Osteocyte (in vitro differentiated cells): ENCODE measurements around the gene DAPP1. TPM values are rescaled to one million over a fixed set of nuclear protein-coding genes. Genes with fewer than 3 reads are reported as not detected.

Source experiments
- DNase-seq: peaks from one replicate; pipeline ENCODE4 v3.0.0; 2021; ENCODE audit warnings: mixed read lengths; ENCODE audit not compliant: unreplicated experiment; ENCODE audit errors: extremely low spot score
- H3K27ac Mint-ChIP-seq: one replicate; pipeline ENCODE4 v1.8.0; 2021; ENCODE audit warnings: mild to moderate bottlenecking, mixed read lengths; ENCODE audit not compliant: unreplicated experiment
- H3K27me3 Mint-ChIP-seq: one replicate; pipeline ENCODE4 v1.8.0; 2021; ENCODE audit warnings: mixed read lengths; ENCODE audit not compliant: unreplicated experiment
- H3K36me3 Mint-ChIP-seq: one replicate; pipeline ENCODE4 v1.8.0; 2021; ENCODE audit warnings: mixed read lengths; ENCODE audit not compliant: unreplicated experiment
- H3K4me1 Mint-ChIP-seq: one replicate; pipeline ENCODE4 v1.8.0; 2021; ENCODE audit warnings: mixed read lengths; ENCODE audit not compliant: unreplicated experiment
- H3K4me3 Mint-ChIP-seq: one replicate; pipeline ENCODE4 v1.8.0; 2021; ENCODE audit warnings: mild to moderate bottlenecking, moderate library complexity, mixed read lengths; ENCODE audit not compliant: unreplicated experiment
- H3K9me3 Mint-ChIP-seq: one replicate; pipeline ENCODE4 v1.8.0; 2021; ENCODE audit warnings: mixed read lengths; ENCODE audit not compliant: unreplicated experiment
- total RNA-seq: library from RNA; stranded (reverse); gene quantifications from 2 replicates; pipeline ENCODE4 v1.2.1, GENCODE V29; 2021
- TF ChIP-seq, protein P1 (sequence below): fragments of 200-600 bp; sonication (generic); IDR thresholded peaks from 2 replicates; pipeline ENCODE4 v1.5.0; 2021; ENCODE audit warnings: antibody characterized with exemption, mild to moderate bottlenecking, moderate library complexity

The DAPP1 gene
- total RNA-seq, 1 donor from 2014 or later: not detected

DNA sequence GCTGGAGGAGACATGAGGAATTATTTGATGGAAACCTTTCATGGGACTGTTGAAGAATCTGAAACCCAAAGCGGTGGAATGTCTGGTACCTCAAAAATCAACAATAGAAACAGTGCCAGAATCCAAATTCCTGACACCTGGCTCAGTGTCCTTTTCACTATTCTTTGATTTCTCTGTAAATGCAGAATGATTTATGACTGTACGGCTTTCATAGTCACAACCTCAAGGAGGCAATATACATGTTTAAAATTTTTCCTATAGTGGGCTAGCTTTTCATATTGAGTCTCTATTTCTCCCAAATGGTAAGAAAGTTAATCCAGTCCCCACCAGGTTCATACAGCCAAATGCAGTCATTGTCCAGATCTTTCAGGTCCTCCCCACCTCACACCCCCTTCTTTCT, 19.3 kb downstream of the DAPP1 start:
- TF ChIP-seq, protein P1, sequence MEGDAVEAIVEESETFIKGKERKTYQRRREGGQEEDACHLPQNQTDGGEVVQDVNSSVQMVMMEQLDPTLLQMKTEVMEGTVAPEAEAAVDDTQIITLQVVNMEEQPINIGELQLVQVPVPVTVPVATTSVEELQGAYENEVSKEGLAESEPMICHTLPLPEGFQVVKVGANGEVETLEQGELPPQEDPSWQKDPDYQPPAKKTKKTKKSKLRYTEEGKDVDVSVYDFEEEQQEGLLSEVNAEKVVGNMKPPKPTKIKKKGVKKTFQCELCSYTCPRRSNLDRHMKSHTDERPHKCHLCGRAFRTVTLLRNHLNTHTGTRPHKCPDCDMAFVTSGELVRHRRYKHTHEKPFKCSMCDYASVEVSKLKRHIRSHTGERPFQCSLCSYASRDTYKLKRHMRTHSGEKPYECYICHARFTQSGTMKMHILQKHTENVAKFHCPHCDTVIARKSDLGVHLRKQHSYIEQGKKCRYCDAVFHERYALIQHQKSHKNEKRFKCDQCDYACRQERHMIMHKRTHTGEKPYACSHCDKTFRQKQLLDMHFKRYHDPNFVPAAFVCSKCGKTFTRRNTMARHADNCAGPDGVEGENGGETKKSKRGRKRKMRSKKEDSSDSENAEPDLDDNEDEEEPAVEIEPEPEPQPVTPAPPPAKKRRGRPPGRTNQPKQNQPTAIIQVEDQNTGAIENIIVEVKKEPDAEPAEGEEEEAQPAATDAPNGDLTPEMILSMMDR: no peak

DNA sequence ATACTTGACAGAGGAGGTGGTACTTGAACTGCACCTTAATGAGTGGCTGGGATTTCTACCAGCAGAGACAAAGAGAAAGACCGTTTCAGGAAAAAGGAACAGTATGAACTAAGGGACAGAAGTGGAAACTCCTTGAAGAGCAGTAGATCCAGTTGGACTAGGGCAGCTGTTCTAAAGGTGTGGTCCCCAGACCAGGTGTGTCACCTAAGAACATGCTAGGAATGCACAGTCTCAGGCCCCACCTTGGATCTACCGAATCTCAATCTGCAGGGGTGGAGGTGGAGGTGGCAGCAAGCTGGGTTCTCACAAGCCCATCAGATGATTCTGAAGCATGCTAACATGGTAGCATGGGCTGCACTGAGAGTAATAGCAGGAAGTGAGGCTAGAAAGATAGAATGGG, 22.3 kb downstream of the DAPP1 start:
- Mint-ChIP-seq H3K27me3 (peaks cover 11% of the 10 kb centered on the region), H3K4me3 (no peak overlapping the region), H3K9me3 (no peaks in the 10 kb centered on the region), H3K4me1 (no peaks in the 10 kb centered on the region), H3K27ac (no peak overlapping the region), H3K36me3 (no peaks in the 10 kb centered on the region)
- TF ChIP-seq, protein P1: no peak
- DNase-seq: no peak

More for the DNA sequence above, 19.3 kb downstream of the DAPP1 start:
- no peaks in the 10 kb centered on the region for H3K9me3 Mint-ChIP-seq
- no peak overlapping the region for H3K27ac Mint-ChIP-seq
- peaks cover 13% of the 10 kb centered on the region for H3K27me3 Mint-ChIP-seq
- no peak overlapping the region for H3K4me3 Mint-ChIP-seq
- DNase-seq: no peak
- no peaks in the 10 kb centered on the region for H3K36me3 Mint-ChIP-seq
- H3K4me1 Mint-ChIP-seq: no peaks in the 10 kb centered on the region

DNA sequence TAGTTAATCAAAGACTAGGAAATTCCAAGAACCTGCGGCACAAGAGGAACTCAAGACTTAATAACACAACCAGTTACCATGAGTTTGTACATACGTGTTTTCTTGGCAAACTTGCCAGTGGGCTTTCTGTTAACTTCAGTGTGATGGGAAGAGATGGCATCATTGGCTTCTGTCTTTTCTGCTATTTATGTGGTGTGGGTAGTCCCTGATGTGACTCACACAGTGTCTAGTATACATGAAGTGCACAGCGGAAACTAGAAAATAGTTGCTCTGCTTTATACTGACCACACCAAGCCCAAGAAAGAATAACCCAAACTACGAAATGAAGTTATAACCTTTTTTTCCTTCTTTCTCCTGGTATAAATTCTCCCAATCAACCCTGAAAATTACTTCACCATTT, 24.5 kb downstream of the DAPP1 start:
- Mint-ChIP-seq H3K36me3 (no peaks in the 10 kb centered on the region), H3K4me1 (no peaks in the 10 kb centered on the region), H3K27me3 (peaks cover 11% of the 10 kb centered on the region), H3K4me3 (no peak overlapping the region), H3K9me3 (no peaks in the 10 kb centered on the region), H3K27ac (no peak overlapping the region)
- TF ChIP-seq, protein P1: no peak
- DNase-seq: no peak

DNA sequence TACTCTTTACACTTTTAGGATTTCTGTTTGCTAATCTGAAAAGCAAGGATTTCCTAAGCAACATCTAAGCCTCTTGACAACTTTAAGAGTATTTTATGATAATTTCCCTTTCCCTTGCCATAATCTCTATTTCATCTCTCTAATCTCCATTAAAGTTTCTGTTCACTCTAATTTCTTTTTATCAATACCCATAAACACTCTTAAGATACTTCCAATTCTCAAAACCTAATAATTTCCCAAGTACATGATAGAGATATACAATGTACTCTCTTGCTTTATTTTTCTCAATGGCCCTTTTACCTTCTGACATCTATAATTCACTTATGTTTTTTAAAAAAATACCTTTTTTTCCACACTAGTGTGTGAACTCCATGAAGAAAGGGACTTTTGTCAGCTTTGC, 26.8 kb downstream of the DAPP1 start:
- no peak overlapping the region for H3K4me3 Mint-ChIP-seq
- H3K27ac Mint-ChIP-seq: no peak overlapping the region

DNA sequence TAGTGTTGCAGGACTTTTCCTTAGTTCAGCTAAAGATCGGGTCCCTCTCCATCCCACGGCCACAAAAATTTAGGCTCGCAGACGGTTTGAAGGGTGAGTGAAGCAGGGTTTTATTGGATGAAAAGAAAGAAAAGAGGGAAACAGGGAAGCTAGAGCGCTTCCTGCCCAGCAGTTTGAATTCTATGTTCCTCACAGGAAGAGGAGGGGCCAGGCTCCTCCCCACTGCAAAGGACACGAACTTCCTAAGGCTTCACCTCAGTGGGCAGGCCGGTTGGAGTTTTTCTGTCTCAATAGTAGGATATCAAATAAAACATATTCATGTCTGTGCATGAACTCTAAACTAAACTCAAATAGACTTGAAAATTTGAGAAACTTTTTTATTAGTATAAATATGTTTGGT, 27.4 kb downstream of the DAPP1 start:
- peaks cover 11% of the 10 kb centered on the region for H3K27me3 Mint-ChIP-seq
- H3K9me3 Mint-ChIP-seq: no peaks in the 10 kb centered on the region
- no peaks in the 10 kb centered on the region for H3K36me3 Mint-ChIP-seq

More for the DNA sequence above, 26.8 kb downstream of the DAPP1 start:
- TF ChIP-seq, protein P1: no peak
- Mint-ChIP-seq H3K27me3 (peaks cover 11% of the 10 kb centered on the region), H3K9me3 (no peaks in the 10 kb centered on the region), H3K4me1 (no peaks in the 10 kb centered on the region), H3K36me3 (no peaks in the 10 kb centered on the region)
- DNase-seq: no peak

More for the DNA sequence above, 27.4 kb downstream of the DAPP1 start:
- Mint-ChIP-seq H3K4me1 (no peaks in the 10 kb centered on the region), H3K4me3 (no peak overlapping the region), H3K27ac (no peak overlapping the region)
- TF ChIP-seq, protein P1: no peak
- no peak for DNase-seq
